BJ (cell line): ENCODE measurements around the gene PPP2R5D. TPM values are rescaled to one million over a fixed set of nuclear protein-coding genes. Genes with fewer than 3 reads are reported as not detected.
A peak's percentile ranks its signal among the peaks of the same experiment; 100 is the strongest.

Experiments
- CTCF ChIA-PET: fragments of 350-600 bp; formaldehyde crosslinking; extraction: SDS; loops from one replicate; lab custom pipeline; 2021; ENCODE audit warnings: antibody characterized with exemption, inconsistent platforms; lab: Yijun Ruan, JAX
- POLR2A ChIA-PET: fragments of 300-600 bp; sonication (Branson Sonifier 250); formaldehyde crosslinking; extraction: SDS; loops from one replicate; lab custom pipeline; 2021; ENCODE audit warnings: antibody characterized with exemption; lab: Charles Lee
- DNase-seq: peaks from one replicate; pipeline ENCODE4 v3.0.0-alpha.2; 2011; ENCODE audit warnings: low read depth
- H3K27me3 ChIP-seq: 2 replicates; pipeline ENCODE4 v1.6.0; 2011; ENCODE audit warnings: low read length; ENCODE audit not compliant: control insufficient read depth, insufficient read depth
- H3K36me3 ChIP-seq: 2 replicates; pipeline ENCODE4 v1.5.1; 2011; ENCODE audit warnings: low read length; ENCODE audit not compliant: control insufficient read depth, insufficient read depth
- H3K4me3 ChIP-seq: 2 replicates; pipeline ENCODE4 v1.5.1; 2011; ENCODE audit warnings: low read depth, mild to moderate bottlenecking, control low read depth, low read length
- polyA plus RNA-seq: library from polyadenylated mRNA; depleted of rRNA; stranded (reverse); fragments of >200 nt; gene quantifications from 2 replicates; pipeline ENCODE4 v1.2.3, GENCODE V29; 2011
- TF ChIP-seq, protein P1 (sequence below): IDR thresholded peaks from 2 replicates; pipeline ENCODE4 v1.5.1; 2011; ENCODE audit warnings: low read depth, mild to moderate bottlenecking, control low read depth, inconsistent platforms, low read length, moderate library complexity; ENCODE audit not compliant: insufficient read depth

The PPP2R5D gene
- polyA plus RNA-seq, 1 experiment = 61.8 TPM

DNA sequence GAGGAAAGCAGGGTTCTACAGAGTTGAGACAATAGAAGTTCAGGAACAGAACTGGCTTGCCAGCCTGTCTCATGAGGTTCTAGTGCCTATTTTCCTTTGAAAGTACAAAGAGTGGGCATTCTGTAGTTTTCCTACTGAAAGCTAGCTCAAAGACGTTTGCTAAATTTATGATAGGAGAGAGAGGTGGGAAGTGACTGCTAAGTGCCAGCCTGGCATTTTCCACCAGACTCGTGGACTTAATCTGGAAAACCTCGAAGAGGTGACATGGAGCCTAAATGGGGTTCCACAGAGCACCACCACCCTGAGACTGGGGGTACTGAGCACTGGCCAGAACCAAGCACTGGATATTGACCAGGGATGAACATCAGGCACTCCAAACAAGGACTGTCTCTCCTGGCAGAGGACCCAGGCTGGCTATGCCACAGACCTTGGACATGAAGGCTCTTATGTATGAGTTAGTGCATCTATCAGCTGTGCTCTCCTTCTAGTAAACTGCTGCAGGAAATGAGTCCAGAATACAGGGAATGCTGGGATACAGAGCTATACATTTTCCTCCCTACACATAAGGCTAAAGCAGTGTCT lies 12.5 kb upstream of the PPP2R5D start:
- no peak for DNase-seq
- TF ChIP-seq, protein P1, sequence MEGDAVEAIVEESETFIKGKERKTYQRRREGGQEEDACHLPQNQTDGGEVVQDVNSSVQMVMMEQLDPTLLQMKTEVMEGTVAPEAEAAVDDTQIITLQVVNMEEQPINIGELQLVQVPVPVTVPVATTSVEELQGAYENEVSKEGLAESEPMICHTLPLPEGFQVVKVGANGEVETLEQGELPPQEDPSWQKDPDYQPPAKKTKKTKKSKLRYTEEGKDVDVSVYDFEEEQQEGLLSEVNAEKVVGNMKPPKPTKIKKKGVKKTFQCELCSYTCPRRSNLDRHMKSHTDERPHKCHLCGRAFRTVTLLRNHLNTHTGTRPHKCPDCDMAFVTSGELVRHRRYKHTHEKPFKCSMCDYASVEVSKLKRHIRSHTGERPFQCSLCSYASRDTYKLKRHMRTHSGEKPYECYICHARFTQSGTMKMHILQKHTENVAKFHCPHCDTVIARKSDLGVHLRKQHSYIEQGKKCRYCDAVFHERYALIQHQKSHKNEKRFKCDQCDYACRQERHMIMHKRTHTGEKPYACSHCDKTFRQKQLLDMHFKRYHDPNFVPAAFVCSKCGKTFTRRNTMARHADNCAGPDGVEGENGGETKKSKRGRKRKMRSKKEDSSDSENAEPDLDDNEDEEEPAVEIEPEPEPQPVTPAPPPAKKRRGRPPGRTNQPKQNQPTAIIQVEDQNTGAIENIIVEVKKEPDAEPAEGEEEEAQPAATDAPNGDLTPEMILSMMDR = no peak
- POLR2A ChIA-PET = no interaction called here
- peaks cover 7% of the 10 kb centered on the region for H3K36me3 ChIP-seq
- no peak overlapping the region for H3K4me3 ChIP-seq
- CTCF ChIA-PET = no interaction called here
- H3K27me3 ChIP-seq = no peaks in the 10 kb centered on the region

DNA sequence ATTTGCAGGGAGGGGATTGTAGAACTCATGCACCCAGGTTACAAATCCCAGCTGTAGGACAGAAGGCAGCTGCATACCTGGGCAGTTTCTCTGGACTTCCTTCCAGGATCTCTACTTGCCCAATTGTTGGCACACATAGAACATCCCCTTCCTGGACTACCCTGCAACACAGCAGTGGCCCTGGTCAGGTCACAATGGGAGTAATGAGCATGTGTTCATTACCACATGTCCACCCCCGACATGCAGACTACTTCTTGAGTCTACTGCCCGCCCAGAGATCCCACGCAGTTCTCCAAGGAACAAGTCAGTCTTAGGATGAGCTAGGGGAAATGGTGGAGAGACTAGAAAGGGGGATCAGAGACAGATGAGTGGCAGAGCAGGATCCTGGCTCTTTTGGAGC lies 10.4 kb upstream of the PPP2R5D start:
- H3K4me3 ChIP-seq = no peak overlapping the region
- H3K36me3 ChIP-seq = no peaks in the 10 kb centered on the region; the same call in 1 of the 2 replicates
- ChIA-PET POLR2A (no interaction called here), CTCF (interaction anchor here (0.6 to 3.2 kb wide), 3 partner anchors 9 to 27 kb away, joined by 4 to 12 read pairs (median 5); no protein-coding TSS in a partner anchor)
- no peak for DNase-seq
- no peaks in the 10 kb centered on the region for H3K27me3 ChIP-seq
- TF ChIP-seq, protein P1 = no peak

DNA sequence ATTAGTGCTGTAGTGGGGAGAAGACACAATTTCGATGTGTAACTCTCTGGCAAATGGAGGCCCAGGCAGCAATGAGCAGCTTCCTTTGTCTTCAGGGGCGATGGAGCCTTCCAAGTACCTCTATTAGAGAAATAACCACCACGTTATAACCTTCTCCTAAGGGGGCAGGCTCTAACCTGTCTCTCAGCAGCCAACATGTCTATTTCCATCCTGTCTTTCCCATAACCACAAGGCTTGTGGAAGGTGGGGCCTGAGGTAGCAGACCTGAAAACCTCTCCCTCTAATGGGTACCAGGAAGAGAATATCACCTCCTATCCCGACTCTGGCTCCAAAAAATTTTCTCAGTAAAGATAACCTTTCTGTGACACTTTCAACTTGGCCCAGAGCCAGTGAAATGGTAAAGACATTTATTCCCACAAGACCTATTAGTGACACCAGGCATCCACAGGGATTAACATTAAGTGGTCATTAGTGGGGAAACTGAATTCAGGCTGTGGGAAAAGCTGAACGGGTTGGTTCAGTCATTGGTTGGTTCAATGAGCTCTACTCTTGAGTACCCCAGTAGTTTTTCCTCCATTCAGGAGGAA lies 9.4 kb upstream of the PPP2R5D start:
- TF ChIP-seq, protein P1 = no peak
- no peaks in the 10 kb centered on the region for H3K36me3 ChIP-seq
- no peaks in the 10 kb centered on the region for H3K27me3 ChIP-seq
- H3K4me3 ChIP-seq = no peak overlapping the region
- ChIA-PET POLR2A (no interaction called here), CTCF (interaction anchor here (3.2 kb wide), 1 partner anchor 10 kb away, joined by 12 read pairs; no protein-coding TSS in a partner anchor)
- DNase-seq = no peak

DNA sequence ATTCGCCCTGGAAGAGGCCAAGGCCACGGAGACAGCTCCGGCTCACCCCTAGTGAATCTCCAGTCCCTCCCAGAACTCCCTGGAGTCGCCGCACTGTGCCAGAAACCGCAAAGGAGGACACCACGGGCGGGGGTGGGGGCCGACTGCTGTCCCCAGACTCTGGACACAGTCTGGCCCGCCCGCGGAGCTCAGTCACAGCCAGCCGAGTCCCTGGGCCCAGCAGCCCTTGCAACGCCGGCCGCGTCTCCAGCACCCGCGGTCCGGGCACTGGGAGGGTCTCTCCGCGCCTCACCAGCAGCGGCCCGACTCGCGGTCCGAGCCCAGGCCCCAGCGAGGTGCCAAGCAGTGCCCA lies 5.9 kb upstream of the PPP2R5D start:
- peak overlapping the region; percentile 72 for H3K4me3 ChIP-seq
- H3K27me3 ChIP-seq = no peaks in the 10 kb centered on the region
- ChIA-PET CTCF (interaction anchor here (0.9 to 3.1 kb wide), 6 partner anchors 9 to 165 kb away, joined by 3 to 14 read pairs (median 3); no protein-coding TSS in a partner anchor), POLR2A (interaction anchor here (0.6 kb wide), 2 partner anchors 12 to 839 kb away, joined by 4 to 5 read pairs; no protein-coding TSS in a partner anchor)
- DNase-seq = no peak
- H3K36me3 ChIP-seq = no peaks in the 10 kb centered on the region
- TF ChIP-seq, protein P1 = no peak

DNA sequence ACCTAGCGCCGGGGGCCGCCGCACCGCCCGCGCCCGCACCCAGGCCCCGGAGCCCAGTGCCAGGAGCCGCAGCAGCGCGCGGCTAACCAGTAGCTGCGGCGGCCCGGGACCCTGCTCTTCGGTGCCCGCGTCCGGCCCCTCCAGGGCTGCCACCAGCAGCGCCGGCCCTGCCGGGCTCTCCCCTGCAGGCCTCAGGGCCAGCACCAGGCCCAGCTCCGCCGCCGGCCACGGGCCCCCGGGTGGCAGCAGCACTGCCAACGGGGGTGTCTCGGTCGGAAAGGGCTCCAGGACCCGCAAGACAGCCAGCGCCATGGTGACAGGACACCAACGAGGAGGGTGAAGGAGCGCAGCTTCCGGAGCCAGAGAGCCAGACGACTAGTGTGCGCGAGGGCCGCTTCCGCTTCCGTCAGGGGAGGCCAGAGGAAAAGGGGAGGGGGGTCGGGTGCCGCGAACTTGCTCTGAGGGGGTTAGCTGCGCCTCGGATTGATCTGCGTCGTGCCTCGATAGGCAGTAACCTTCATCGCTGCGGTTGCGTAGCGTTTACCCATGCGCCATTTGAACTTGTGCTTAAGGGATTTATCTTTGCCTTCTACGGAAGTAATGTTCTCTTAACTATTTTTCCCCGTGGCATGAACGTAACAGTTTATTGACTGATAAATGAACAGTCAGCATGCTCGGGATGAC lies 5.4 kb upstream of the PPP2R5D start, which contains the start of gene PEX6:
PEX6 (minus strand) TSS at position 343 of the 684 bp plus-strand sequence; CDS start at position 312, 31 bp downstream.
- Histone ChIP-seq H3K27me3 (no peaks in the 10 kb centered on the region), H3K36me3 (no peaks in the 10 kb centered on the region), H3K4me3 (peak within 1 kb of the TSS; percentile 72)
- ChIA-PET POLR2A (interaction anchor here (0.6 kb wide), 2 partner anchors 11 to 839 kb away, joined by 4 to 5 read pairs; no protein-coding TSS in a partner anchor), CTCF (interaction anchor here (0.9 to 3.1 kb wide), 8 partner anchors 8 to 164 kb away, joined by 3 to 14 read pairs (median 3); partner anchors contain the start of gene GNMT)
- no peak for DNase-seq
- TF ChIP-seq, protein P1 = no peak
